ENCODE results near the gene PLA2G4B.

PLA2G4B gene

GRCh38 chr15:41797201-41797944, 41.3 kb upstream of the PLA2G4B start:
- peaks cover 5% of the 10 kb centered on the region for H3F3A ChIP-seq (ENCODE audit: low read depth)
- no peaks in the 10 kb centered on the region for H3K9me2 ChIP-seq (replicated peaks; ENCODE audit: low read depth, low read length)
- H3K36me3 ChIP-seq (ENCODE audit: insufficient read depth, low read length) = peaks cover 26% of the 10 kb centered on the region; the same call in 1 of the 2 replicates
- no peaks in the 10 kb centered on the region for H4K20me1 ChIP-seq (ENCODE audit: insufficient read depth, low read length, poor library complexity, severe bottlenecking)
- no peaks in the 10 kb centered on the region for H3K27me3 ChIP-seq (ENCODE audit: insufficient read depth, low read length, poor library complexity, severe bottlenecking)
- peak overlapping the region; percentile 63 for H3K9ac ChIP-seq (ENCODE audit: low read depth, low read length, poor library complexity, severe bottlenecking)
- TF ChIP-seq CTCF (conservative IDR thresholded peaks at IDR 0.05; ENCODE audit: low read length) (no peak), EZH2phosphoT487 (IDR thresholded peaks at IDR 0.05; ENCODE audit: borderline replicate concordance) (no peak)
- H3K9me3 ChIP-seq (ENCODE audit: insufficient read depth, low read depth, low read length) = no peaks in the 10 kb centered on the region
- peaks cover 28% of the 10 kb centered on the region; the same call in 1 of the 2 replicates for H3K79me2 ChIP-seq (ENCODE audit: insufficient read depth, low read length)
- H2AFZ ChIP-seq (ENCODE audit: low read length) = no peak overlapping the region
- no peak overlapping the region for H3K4me3 ChIP-seq (ENCODE audit: low read length, poor library complexity, severe bottlenecking)
- peak overlapping the region; percentile 84 for H3K4me2 ChIP-seq (ENCODE audit: low read depth, low read length, poor library complexity, severe bottlenecking)
- peaks cover 48% of the 10 kb centered on the region for H3K4me1 ChIP-seq (ENCODE audit: insufficient read depth, low read length, poor library complexity, severe bottlenecking)

GRCh38 chr15:41798607-41799487, 39.8 kb upstream of the PLA2G4B start:
- TF ChIP-seq CTCF (conservative IDR thresholded peaks at IDR 0.05; ENCODE audit: low read length) = no peak
- no peak for TF ChIP-seq EZH2phosphoT487 (IDR thresholded peaks at IDR 0.05; ENCODE audit: borderline replicate concordance)
- Histone ChIP-seq H4K20me1 (ENCODE audit: insufficient read depth, low read length, poor library complexity, severe bottlenecking) (no peaks in the 10 kb centered on the region), H3K36me3 (ENCODE audit: insufficient read depth, low read length) (peaks cover 29% of the 10 kb centered on the region; the same call in 1 of the 2 replicates), H3K4me2 (ENCODE audit: low read depth, low read length, poor library complexity, severe bottlenecking) (no peak overlapping the region), H2AFZ (ENCODE audit: low read length) (no peak overlapping the region), H3K4me1 (ENCODE audit: insufficient read depth, low read length, poor library complexity, severe bottlenecking) (peaks cover 44% of the 10 kb centered on the region), H3K27me3 (ENCODE audit: insufficient read depth, low read length, poor library complexity, severe bottlenecking) (no peaks in the 10 kb centered on the region), H3K9me2 (replicated peaks; ENCODE audit: low read depth, low read length) (no peaks in the 10 kb centered on the region), H3K79me2 (ENCODE audit: insufficient read depth, low read length) (peaks cover 20% of the 10 kb centered on the region; the same call in 1 of the 2 replicates), H3K9ac (ENCODE audit: low read depth, low read length, poor library complexity, severe bottlenecking) (no peak overlapping the region), H3K9me3 (ENCODE audit: insufficient read depth, low read depth, low read length) (no peaks in the 10 kb centered on the region), H3K4me3 (ENCODE audit: low read length, poor library complexity, severe bottlenecking) (no peak overlapping the region), H3F3A (ENCODE audit: low read depth) (peaks cover 5% of the 10 kb centered on the region)

GRCh38 chr15:41799488-41799805, 39.2 kb upstream of the PLA2G4B start:
- Histone ChIP-seq H3K4me1 (ENCODE audit: insufficient read depth, low read length, poor library complexity, severe bottlenecking) (peaks cover 41% of the 10 kb centered on the region), H3K9me3 (ENCODE audit: insufficient read depth, low read depth, low read length) (no peaks in the 10 kb centered on the region), H3K36me3 (ENCODE audit: insufficient read depth, low read length) (peaks cover 29% of the 10 kb centered on the region; the same call in 1 of the 2 replicates), H4K20me1 (ENCODE audit: insufficient read depth, low read length, poor library complexity, severe bottlenecking) (no peaks in the 10 kb centered on the region), H3K79me2 (ENCODE audit: insufficient read depth, low read length) (peaks cover 17% of the 10 kb centered on the region; the same call in 1 of the 2 replicates), H3K4me2 (ENCODE audit: low read depth, low read length, poor library complexity, severe bottlenecking) (no peak overlapping the region), H3K9me2 (replicated peaks; ENCODE audit: low read depth, low read length) (no peaks in the 10 kb centered on the region), H3K27me3 (ENCODE audit: insufficient read depth, low read length, poor library complexity, severe bottlenecking) (no peaks in the 10 kb centered on the region), H3F3A (ENCODE audit: low read depth) (peaks cover 5% of the 10 kb centered on the region), H2AFZ (ENCODE audit: low read length) (no peak overlapping the region), H3K9ac (ENCODE audit: low read depth, low read length, poor library complexity, severe bottlenecking) (no peak overlapping the region), H3K4me3 (ENCODE audit: low read length, poor library complexity, severe bottlenecking) (no peak overlapping the region)
- TF ChIP-seq EZH2phosphoT487 (IDR thresholded peaks at IDR 0.05; ENCODE audit: borderline replicate concordance) (no peak), CTCF (conservative IDR thresholded peaks at IDR 0.05; ENCODE audit: low read length) (no peak)
